A549 (cell line): ENCODE data around the gene ESR1.

ENCODE experiments used
- CBX2 ChIP-seq: fragments of 200-600 bp; sonication (generic); IDR thresholded peaks from 2 replicates; pipeline ENCODE4 v1.6.1; 2016; ENCODE audit warnings: low read depth, mild to moderate bottlenecking, borderline replicate concordance
- CEBPB ChIP-seq, 2 experiments: fragments of >200 bp in 1 of 2; sonication (Bioruptor Twin) in 1 of 2; formaldehyde crosslinking in 1 of 2; IDR thresholded peaks; 2 replicates each; pipeline ENCODE4 v1.6.1; 2012 to 2016
- CHD4 ChIP-seq: fragments of 200-600 bp; sonication (generic); IDR thresholded peaks from 2 replicates; pipeline ENCODE4 v1.6.1; 2016; ENCODE audit warnings: antibody characterized with exemption, mild to moderate bottlenecking, borderline replicate concordance
- FOSL2 ChIP-seq, 2 experiments: fragments of 450-650 bp in 1 of 2; fragments of >200 bp in 1 of 2; sonication (Bioruptor Twin) in 1 of 2; formaldehyde crosslinking; IDR thresholded peaks; 2 replicates each; pipeline versions ENCODE4 v1.5.0 to v1.6.1; 2016 to 2020; ENCODE audit warnings: mild to moderate bottlenecking in 1 of 2, moderate library complexity in 1 of 2
- GATA3 ChIP-seq: IDR thresholded peaks from 2 replicates; pipeline ENCODE4 v1.6.1; 2012; ENCODE audit warnings: borderline replicate concordance
- POLR2A ChIP-seq: IDR thresholded peaks from 2 replicates; pipeline ENCODE4 v1.6.1; 2012; ENCODE audit warnings: mild to moderate bottlenecking, low read length
- RCOR1 ChIP-seq: fragments of 150-350 bp; IDR thresholded peaks from 2 replicates; pipeline ENCODE4 v1.6.1; 2014; ENCODE audit warnings: antibody characterized with exemption, low read length, low read depth
- SREBF2 ChIP-seq: fragments of 450-650 bp; IDR thresholded peaks from 2 replicates; pipeline ENCODE4 v1.6.1; 2014; ENCODE audit warnings: mild to moderate bottlenecking, moderate library complexity
- TF ChIP-seq, protein P1 (sequence below): fragments of >200 bp; sonication (Bioruptor Twin); formaldehyde crosslinking; IDR thresholded peaks from 3 replicates; pipeline ENCODE4 v1.5.1; 2016
- TF ChIP-seq, protein P2 (sequence below): IDR thresholded peaks from 2 replicates; pipeline ENCODE4 v1.6.1; 2012

DNA sequence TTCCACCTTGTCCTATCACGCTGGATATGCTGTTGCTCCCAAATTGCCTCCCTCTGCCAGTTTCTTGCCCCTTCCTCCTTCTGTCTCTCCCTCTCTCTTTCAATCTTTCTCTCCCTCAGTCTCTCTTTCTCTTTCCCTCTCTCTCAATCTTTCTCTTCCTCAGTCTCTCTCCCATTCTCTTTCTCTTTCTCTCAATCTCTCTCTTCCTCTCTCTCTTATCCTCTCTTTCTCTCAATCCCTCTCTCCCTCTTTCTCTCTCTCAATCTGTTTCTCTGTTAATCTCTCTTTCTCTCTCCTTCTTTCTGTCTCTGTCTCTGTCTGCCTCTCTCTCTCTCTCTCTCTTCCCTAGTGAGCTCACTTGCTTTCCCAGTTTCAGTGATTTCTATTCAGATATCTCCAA is 245.8 kb downstream of the ESR1 start:
- TF ChIP-seq, protein P1, sequence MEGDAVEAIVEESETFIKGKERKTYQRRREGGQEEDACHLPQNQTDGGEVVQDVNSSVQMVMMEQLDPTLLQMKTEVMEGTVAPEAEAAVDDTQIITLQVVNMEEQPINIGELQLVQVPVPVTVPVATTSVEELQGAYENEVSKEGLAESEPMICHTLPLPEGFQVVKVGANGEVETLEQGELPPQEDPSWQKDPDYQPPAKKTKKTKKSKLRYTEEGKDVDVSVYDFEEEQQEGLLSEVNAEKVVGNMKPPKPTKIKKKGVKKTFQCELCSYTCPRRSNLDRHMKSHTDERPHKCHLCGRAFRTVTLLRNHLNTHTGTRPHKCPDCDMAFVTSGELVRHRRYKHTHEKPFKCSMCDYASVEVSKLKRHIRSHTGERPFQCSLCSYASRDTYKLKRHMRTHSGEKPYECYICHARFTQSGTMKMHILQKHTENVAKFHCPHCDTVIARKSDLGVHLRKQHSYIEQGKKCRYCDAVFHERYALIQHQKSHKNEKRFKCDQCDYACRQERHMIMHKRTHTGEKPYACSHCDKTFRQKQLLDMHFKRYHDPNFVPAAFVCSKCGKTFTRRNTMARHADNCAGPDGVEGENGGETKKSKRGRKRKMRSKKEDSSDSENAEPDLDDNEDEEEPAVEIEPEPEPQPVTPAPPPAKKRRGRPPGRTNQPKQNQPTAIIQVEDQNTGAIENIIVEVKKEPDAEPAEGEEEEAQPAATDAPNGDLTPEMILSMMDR = no peak
- TF ChIP-seq GATA3 = no peak
- TF ChIP-seq, protein P2, sequence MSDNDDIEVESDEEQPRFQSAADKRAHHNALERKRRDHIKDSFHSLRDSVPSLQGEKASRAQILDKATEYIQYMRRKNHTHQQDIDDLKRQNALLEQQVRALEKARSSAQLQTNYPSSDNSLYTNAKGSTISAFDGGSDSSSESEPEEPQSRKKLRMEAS = no peak
- TF ChIP-seq RCOR1 = no peak
- TF ChIP-seq FOSL2 (IDR thresholded peaks at IDR 0.05) = no peak
- no peak for TF ChIP-seq FOSL2 (CRISPR knock-in tag; IDR thresholded peaks at IDR 0.05)
- TF ChIP-seq CHD4 = no peak
- TF ChIP-seq CBX2 = no peak
- TF ChIP-seq POLR2A = no peak
- TF ChIP-seq SREBF2 = no peak
- no peak for TF ChIP-seq CEBPB (IDR thresholded peaks at IDR 0.05)
